ENCODE results near the gene LRP5. TPM values are rescaled to one million over a fixed set of nuclear protein-coding genes. Genes with fewer than 3 reads are reported as not detected.

Gene LRP5
- total RNA-seq, 4 donors from 2014 or later, result 45.8 to 75.5 (median 54.3) TPM

- peak overlapping the region in 2 of 3 donors; percentile 82 to 95 for H3K27ac ChIP-seq
- peaks cover 13 to 19% of the 10 kb centered on the region in 2 donors for H3K36me3 ChIP-seq
- H3K27me3 ChIP-seq, result no peaks in the 10 kb centered on the region
- TF ChIP-seq CTCF (IDR thresholded peaks at IDR 0.05) (no peak), POLR2A (IDR thresholded peaks at IDR 0.05) (no peak)
- no peak for DNase-seq
- peaks cover 11 to 23% of the 10 kb centered on the region in 2 donors for H3K4me1 ChIP-seq
- peak overlapping the region in 1 of 3 donors; percentile 87 for H3K4me3 ChIP-seq (replicated peaks in 1 of 3)
- 68 to 72% methylated on average over 8 of the region's 8 CpGs for WGBS, 2 donors
- H3K9me3 ChIP-seq, result no peaks in the 10 kb centered on the region
- intact Hi-C loops (cut with DNase I), result no loop called here
These were observed 42.0 kb upstream of the LRP5 start for GRCh38 chr11:68270196-68271022.

- Histone ChIP-seq H3K4me3 (replicated peaks in 1 of 3) (peak overlapping the region; percentile 2 to 89 (median 87)), H3K9me3 (no peaks in the 10 kb centered on the region), H3K36me3 (peaks cover 12 to 15% of the 10 kb centered on the region in 2 donors), H3K27me3 (no peaks in the 10 kb centered on the region), H3K4me1 (peaks cover 11 to 23% of the 10 kb centered on the region in 2 donors), H3K27ac (peak overlapping the region; percentile 82 to 95 (median 95))
- TF ChIP-seq CTCF (IDR thresholded peaks at IDR 0.05) (peak in 4 of 6 experiments; percentile 24 to 36 (median 28)), POLR2A (IDR thresholded peaks at IDR 0.05) (no peak)
- peak; percentile 57 to 62 for DNase-seq
- intact Hi-C loops (cut with DNase I), result no loop called here
- WGBS, 2 donors, result 4 to 5% methylated on average over 20 to 23 of the region's 23 CpGs
These were observed 41.2 kb upstream of the LRP5 start for GRCh38 chr11:68271023-68271780.

GRCh38 chr11:68271781-68272608 lies 40.4 kb upstream of the LRP5 start, which contains the start of gene C11orf24:
Gene C11orf24 (minus strand): TSS chr11:68271973. CDS start chr11:68263767, 8,206 bp downstream.
- H3K4me1 ChIP-seq, result peaks cover 11 to 23% of the 10 kb centered on the region in 2 donors
- peak within 1 kb of the TSS; percentile 93 to 95 (median 95) for H3K27ac ChIP-seq
- DNase-seq, result peak; percentile 95
- TF ChIP-seq CTCF (IDR thresholded peaks at IDR 0.05), result peak in 2 of 6 experiments; percentile 8 to 17
- peak in 1 of 2 donors; percentile 90 for TF ChIP-seq POLR2A (IDR thresholded peaks at IDR 0.05)
- H3K9me3 ChIP-seq, result no peaks in the 10 kb centered on the region
- 0% methylated on average over 24 to 28 of the region's 71 CpGs for WGBS, 2 donors
- peak within 1 kb of the TSS; percentile 60 to 89 (median 87) for H3K4me3 ChIP-seq (replicated peaks in 1 of 3)
- H3K27me3 ChIP-seq, result no peaks in the 10 kb centered on the region
- intact Hi-C loops (cut with DNase I), result no loop called here
- peaks cover 4 to 9% of the 10 kb centered on the region in 2 donors for H3K36me3 ChIP-seq

- no peak for TF ChIP-seq CTCF (IDR thresholded peaks at IDR 0.05)
- no peak for TF ChIP-seq POLR2A (IDR thresholded peaks at IDR 0.05)
- no peaks in the 10 kb centered on the region for H3K36me3 ChIP-seq
- intact Hi-C loops (cut with DNase I), result no loop called here
- DNase-seq, result peak; percentile 29 to 42
- peak overlapping the region; percentile 93 to 95 (median 95) for H3K27ac ChIP-seq
- WGBS, 2 donors, result 82 to 90% methylated on average over 21 of the region's 21 CpGs
- H3K4me1 ChIP-seq, result peaks cover 11 to 23% of the 10 kb centered on the region in 2 donors
- H3K9me3 ChIP-seq, result no peaks in the 10 kb centered on the region
- no peaks in the 10 kb centered on the region for H3K27me3 ChIP-seq
- no peak overlapping the region for H3K4me3 ChIP-seq (replicated peaks in 1 of 3)
These were observed 39.2 kb upstream of the LRP5 start for GRCh38 chr11:68273026-68273738.

Data from thyroid gland (tissue), 4 donors.